PC-3 (cell line): ENCODE data around the gene SBNO2. TPM values are rescaled to one million over a fixed set of nuclear protein-coding genes. Genes with fewer than 3 reads are reported as not detected.
A peak's percentile ranks its signal among the peaks of the same experiment; 100 is the strongest.

ENCODE experiments used
- ATAC-seq: fragments of 200-7000 bp; cut with Tn5 transposase; 2 replicates; pipeline ENCODE4 v1.9.1; 2020; ENCODE audit warnings: mild to moderate bottlenecking, moderate library complexity
- BruUV-seq: library from RNA; stranded (reverse); fragments of 400-500 nt; replicated peaks from 2 replicates; lab custom pipeline; 2021; lab: Mats Ljungman, UMichigan
- CTCF ChIA-PET: fragments of 300-600 bp; sonication (Branson Sonifier 250); formaldehyde crosslinking; loops from one replicate; lab custom pipeline; 2022; ENCODE audit warnings: antibody characterized with exemption; lab: Charles Lee
- POLR2A ChIA-PET: fragments of 300-600 bp; sonication (Branson Sonifier 250); formaldehyde crosslinking; loops from one replicate; lab custom pipeline; 2022; ENCODE audit warnings: antibody characterized with exemption; ENCODE audit not compliant: unreplicated experiment; lab: Charles Lee
- DNase-seq: peaks from one replicate; pipeline ENCODE4 v3.0.0-alpha.2; 2015
- H2AFZ ChIP-seq: fragments of 300-600 bp; sonication (generic); 2 replicates; pipeline ENCODE4 v1.6.0; 2016; ENCODE audit warnings: antibody characterized with exemption, low read length
- H3F3A ChIP-seq: fragments of 300-600 bp; sonication (generic); one replicate; pipeline ENCODE4 v1.6.0; 2017; ENCODE audit warnings: antibody characterized with exemption, low read length, control low read depth, mild to moderate bottlenecking; ENCODE audit not compliant: unreplicated experiment
- H3K27ac ChIP-seq: fragments of 300-600 bp; sonication (generic); 2 replicates; pipeline ENCODE4 v1.5.1; 2016; ENCODE audit warnings: mild to moderate bottlenecking, low read length
- H3K27me3 ChIP-seq: fragments of 300-600 bp; sonication (generic); 2 replicates; pipeline ENCODE4 v1.6.1; 2016; ENCODE audit warnings: low read length, mixed read lengths
- H3K36me3 ChIP-seq: fragments of 300-600 bp; sonication (generic); 2 replicates; pipeline ENCODE4 v1.6.1; 2016; ENCODE audit warnings: low read depth, mixed run types, low read length, mixed read lengths
- H3K4me1 ChIP-seq: fragments of 300-600 bp; sonication (generic); 2 replicates; pipeline ENCODE4 v1.5.1; 2016; ENCODE audit warnings: low read length; ENCODE audit not compliant: insufficient read depth
- H3K4me2 ChIP-seq: fragments of 300-600 bp; sonication (generic); 2 replicates; pipeline ENCODE4 v1.6.0; 2016; ENCODE audit warnings: low read length
- H3K4me3 ChIP-seq: fragments of 300-600 bp; sonication (generic); 2 replicates; pipeline ENCODE4 v1.5.1; 2016; ENCODE audit warnings: mild to moderate bottlenecking, low read length, mixed read lengths
- H3K79me2 ChIP-seq: fragments of 300-600 bp; sonication (generic); 2 replicates; pipeline ENCODE4 v1.6.1; 2017; ENCODE audit warnings: low read length, mixed read lengths
- H3K9ac ChIP-seq: fragments of 300-600 bp; sonication (generic); 2 replicates; pipeline ENCODE4 v1.6.0; 2016; ENCODE audit warnings: mild to moderate bottlenecking, low read length
- H3K9me2 ChIP-seq: fragments of 300-600 bp; sonication (generic); replicated peaks from 2 replicates; pipeline ENCODE4 v1.6.1; 2016; ENCODE audit warnings: mixed run types, low read length, mixed read lengths
- H3K9me3 ChIP-seq: fragments of 300-600 bp; sonication (generic); 2 replicates; pipeline ENCODE4 v1.6.1; 2016; ENCODE audit warnings: low read length, mixed read lengths
- H4K20me1 ChIP-seq: fragments of 300-600 bp; sonication (generic); 2 replicates; pipeline ENCODE4 v1.6.1; 2016; ENCODE audit warnings: low read length, mixed read lengths
- CTCF ChIP-seq: fragments of 300-600 bp; sonication (generic); conservative IDR thresholded peaks from 2 replicates; pipeline ENCODE4 v1.5.1; 2017; ENCODE audit warnings: antibody characterized with exemption, low read depth, mild to moderate bottlenecking, low read length
- EZH2 ChIP-seq: fragments of 300-600 bp; sonication (generic); IDR thresholded peaks from one replicate; pipeline ENCODE4 v1.6.1; 2017; ENCODE audit warnings: antibody characterized with exemption, mild to moderate bottlenecking, low read length; ENCODE audit not compliant: unreplicated experiment
- EZH2phosphoT487 ChIP-seq: fragments of 300-600 bp; sonication (generic); IDR thresholded peaks from 2 replicates; pipeline ENCODE4 v1.6.1; 2018; ENCODE audit warnings: mild to moderate bottlenecking, antibody characterized with exemption, low read length, borderline replicate concordance
- intact Hi-C: fragments of 100-400 bp; cut with micrococcal nuclease; formaldehyde crosslinking; loops from 2 replicates; pipeline ENCODE4 v1.9.0; 2023
- total RNA-seq: library from RNA; depleted of rRNA; stranded (reverse); fragments of >200 nt; gene quantifications from 2 replicates; pipeline ENCODE4 v1.2.3, GENCODE V29; 2014

The SBNO2 gene
- total RNA-seq, 1 experiment from 2014 or later = 62.4 TPM

DNA sequence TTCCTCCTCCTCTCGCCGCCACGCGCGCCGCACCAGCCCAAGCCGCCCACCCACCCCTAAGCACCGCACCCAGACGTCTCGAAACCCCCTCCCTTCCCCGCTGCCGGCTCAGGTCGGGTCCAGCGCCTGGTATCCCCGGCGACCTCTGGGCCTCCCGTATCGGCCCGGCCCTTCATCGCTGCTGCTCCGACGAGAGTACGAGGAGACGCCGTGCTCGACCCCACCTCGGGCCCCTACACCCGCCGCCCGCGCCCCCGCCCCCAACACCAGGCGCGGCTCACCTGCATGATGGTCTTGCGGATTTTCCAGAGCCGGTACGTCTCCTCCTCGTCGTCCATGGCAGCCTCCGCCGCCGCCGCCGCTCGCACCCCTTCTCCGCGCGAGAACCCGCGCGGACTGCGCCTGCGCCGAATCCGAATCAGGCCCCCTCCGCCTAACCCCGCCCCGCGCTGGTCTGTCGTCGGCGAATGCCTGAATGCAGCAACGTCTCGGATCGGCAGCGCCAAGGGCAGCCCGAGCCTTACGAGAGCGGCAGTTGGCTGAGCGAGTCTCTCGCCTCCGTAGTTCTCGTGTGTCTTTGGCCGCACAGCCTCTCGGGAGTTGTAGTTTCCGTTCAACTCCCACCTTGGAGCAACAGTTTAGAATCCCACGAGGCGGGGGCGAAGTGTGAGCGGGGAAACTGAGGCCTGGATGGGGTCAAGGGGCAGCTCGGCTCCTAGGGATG, 78.9 kb downstream of the SBNO2 start, which contains the start of gene POLR2E:
POLR2E (minus strand) TSS at position 398 of the 724 bp plus-strand sequence; CDS start at position 338, 60 bp downstream.
- H3F3A ChIP-seq = peaks cover 4% of the 10 kb centered on the region
- intact Hi-C loops = no loop called here
- no peak within 1 kb of the TSS for H2AFZ ChIP-seq
- no peaks in the 10 kb centered on the region for H3K9me3 ChIP-seq
- no peak for TF ChIP-seq EZH2
- TF ChIP-seq CTCF = no peak
- TF ChIP-seq EZH2phosphoT487 = no peak
- H3K27ac ChIP-seq = no peak within 1 kb of the TSS
- no peaks in the 10 kb centered on the region for H3K9me2 ChIP-seq
- ChIA-PET CTCF (no interaction called here), POLR2A (no interaction called here)
- peaks cover 29% of the 10 kb centered on the region for H3K4me1 ChIP-seq
- H3K27me3 ChIP-seq = no peaks in the 10 kb centered on the region
- DNase-seq = peak; percentile 96
- no TSS peak for BruUV-seq
- H4K20me1 ChIP-seq = peaks cover 10% of the 10 kb centered on the region; the same call in 1 of the 2 replicates
- H3K79me2 ChIP-seq = peaks cover 30% of the 10 kb centered on the region
- H3K4me2 ChIP-seq = peak within 1 kb of the TSS; percentile 98
- no peaks in the 10 kb centered on the region for H3K36me3 ChIP-seq
- H3K9ac ChIP-seq = peak within 1 kb of the TSS; percentile 91
- H3K4me3 ChIP-seq = peak within 1 kb of the TSS; percentile 93
- ATAC-seq = peak; percentile 76

DNA sequence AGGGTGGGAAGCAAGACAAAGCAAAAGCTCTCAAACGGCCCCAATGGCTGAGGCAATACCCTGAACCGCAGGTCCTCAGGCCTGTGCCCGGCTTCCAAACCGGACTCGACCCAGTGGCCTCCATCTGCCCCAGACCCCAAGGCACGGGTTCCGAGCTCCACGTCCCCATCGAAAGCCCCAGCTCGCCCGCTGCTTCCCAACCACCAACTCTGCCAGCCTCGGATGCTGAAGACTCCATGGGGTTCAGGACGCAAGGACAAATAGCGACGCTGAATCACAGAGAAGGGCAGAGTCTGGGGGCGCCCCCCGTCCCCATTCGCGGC, 79.5 kb downstream of the SBNO2 start:
- ChIA-PET CTCF (no interaction called here), POLR2A (no interaction called here)
- peaks cover 10% of the 10 kb centered on the region; the same call in 1 of the 2 replicates for H4K20me1 ChIP-seq
- intact Hi-C loops = no loop called here
- peaks cover 29% of the 10 kb centered on the region for H3K4me1 ChIP-seq
- no peaks in the 10 kb centered on the region for H3K27me3 ChIP-seq
- H3K9me3 ChIP-seq = no peaks in the 10 kb centered on the region
- H3K4me3 ChIP-seq = peak overlapping the region; percentile 93
- TF ChIP-seq CTCF (no peak), EZH2phosphoT487 (no peak), EZH2 (no peak)
- H3K36me3 ChIP-seq = no peaks in the 10 kb centered on the region
- no peaks in the 10 kb centered on the region for H3K9me2 ChIP-seq
- DNase-seq (no peak), ATAC-seq (no peak)
- no TSS peak for BruUV-seq
- peaks cover 30% of the 10 kb centered on the region for H3K79me2 ChIP-seq
- H3K9ac ChIP-seq = peak overlapping the region; percentile 91
- no peak overlapping the region for H2AFZ ChIP-seq
- H3F3A ChIP-seq = peaks cover 4% of the 10 kb centered on the region
- H3K27ac ChIP-seq = no peak overlapping the region
- peak overlapping the region; percentile 98 for H3K4me2 ChIP-seq
